Measurements from ENCODE around the gene ZNF593OS.

The ZNF593OS gene

GRCh38 chr1:26124418-26125331 is 47.0 kb downstream of the ZNF593OS start:
- DNase-seq, result no peak

GRCh38 chr1:26122988-26123973 is 48.4 kb downstream of the ZNF593OS start:
- peak; percentile 66 for DNase-seq

- DNase-seq, result peak; percentile 69
Measured at GRCh38 chr1:26121854-26122773, 49.5 kb downstream of the ZNF593OS start.

- DNase-seq, result no peak
Measured at GRCh38 chr1:26119892-26120608, 51.6 kb downstream of the ZNF593OS start.
